Measurements from ENCODE around the gene LNX1. TPM values are rescaled to one million over a fixed set of nuclear protein-coding genes. Genes with fewer than 3 reads are reported as not detected.

LNX1 gene
- total and polyA plus RNA-seq, 2 of the 8 experiments (the other 6 are each of a cell fraction or from before 2014, with no cell fraction given): 2.7 to 3.8 TPM

DNA sequence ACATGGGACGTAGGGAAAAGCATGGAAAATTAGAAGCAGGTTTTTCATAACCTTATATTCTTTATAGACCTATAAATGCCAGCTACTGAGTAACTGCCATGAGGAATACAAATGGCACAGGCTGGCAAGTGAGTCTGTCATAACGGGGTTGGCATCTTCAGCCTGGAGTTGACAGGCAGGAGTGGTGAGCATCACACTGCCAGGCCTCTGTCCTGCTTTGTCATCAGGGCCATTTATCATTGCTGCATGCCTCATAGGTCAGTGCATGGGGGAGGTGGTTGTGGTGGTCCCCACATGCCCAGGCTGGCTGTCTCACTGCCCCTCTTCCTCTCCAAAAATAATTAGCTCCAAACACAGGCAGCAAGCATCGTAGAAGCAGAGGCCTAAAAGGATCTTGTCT lies 72.5 kb downstream of the LNX1 start (continued):
- TF ChIP-seq CTCF (IDR thresholded peaks at IDR 0.05; ENCODE audit: control extremely low read depth in 1 of 3, insufficient read depth in 1 of 3, low read depth in 1 of 3, low read length in 3 of 3): no peak
- TF ChIP-seq RBBP5 (IDR thresholded peaks at IDR 0.05; ENCODE audit: borderline replicate concordance, low read depth, low read length): no peak
- no peak for TF ChIP-seq EZH2 (IDR thresholded peaks at IDR 0.05; ENCODE audit: low read depth, low read length, severe bottlenecking)
- TF ChIP-seq, protein P1, sequence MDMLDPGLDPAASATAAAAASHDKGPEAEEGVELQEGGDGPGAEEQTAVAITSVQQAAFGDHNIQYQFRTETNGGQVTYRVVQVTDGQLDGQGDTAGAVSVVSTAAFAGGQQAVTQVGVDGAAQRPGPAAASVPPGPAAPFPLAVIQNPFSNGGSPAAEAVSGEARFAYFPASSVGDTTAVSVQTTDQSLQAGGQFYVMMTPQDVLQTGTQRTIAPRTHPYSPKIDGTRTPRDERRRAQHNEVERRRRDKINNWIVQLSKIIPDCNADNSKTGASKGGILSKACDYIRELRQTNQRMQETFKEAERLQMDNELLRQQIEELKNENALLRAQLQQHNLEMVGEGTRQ (IDR thresholded peaks at IDR 0.05; ENCODE audit: low read length): no peak

Data from H1 (cell line).